Kidney epithelial cell (primary cell): ENCODE results near the gene GRPEL2. TPM values are rescaled to one million over a fixed set of nuclear protein-coding genes. Genes with fewer than 3 reads are reported as not detected.

Experiments
- DNase-seq: peaks from one replicate; pipeline ENCODE4 v3.0.0-alpha.2; 2010; ENCODE audit warnings: low read depth
- H3K27me3 ChIP-seq: 2 replicates; pipeline ENCODE4 v1.6.0; 2011; ENCODE audit warnings: low read length; ENCODE audit not compliant: control insufficient read depth, insufficient read depth
- H3K36me3 ChIP-seq: 2 replicates; pipeline ENCODE4 v1.5.1; 2011; ENCODE audit warnings: low read length; ENCODE audit not compliant: control insufficient read depth, insufficient read depth
- H3K4me3 ChIP-seq: 2 replicates; pipeline ENCODE4 v1.5.1; 2011; ENCODE audit warnings: low read depth, mild to moderate bottlenecking, control low read depth, low read length
- CTCF ChIP-seq: IDR thresholded peaks from 2 replicates; pipeline ENCODE4 v1.5.1; 2011; ENCODE audit warnings: mild to moderate bottlenecking, moderate library complexity, low read length, control low read depth, inconsistent platforms; ENCODE audit not compliant: insufficient read depth, poor library complexity, severe bottlenecking
- total RNA-seq: library from RNA; depleted of rRNA; stranded (reverse); fragments of >200 nt; gene quantifications from 2 replicates; pipeline ENCODE4 v1.2.3, GENCODE V29; 2015

The GRPEL2 gene
- total RNA-seq, 1 donor from 2014 or later: 30.7 TPM

DNA sequence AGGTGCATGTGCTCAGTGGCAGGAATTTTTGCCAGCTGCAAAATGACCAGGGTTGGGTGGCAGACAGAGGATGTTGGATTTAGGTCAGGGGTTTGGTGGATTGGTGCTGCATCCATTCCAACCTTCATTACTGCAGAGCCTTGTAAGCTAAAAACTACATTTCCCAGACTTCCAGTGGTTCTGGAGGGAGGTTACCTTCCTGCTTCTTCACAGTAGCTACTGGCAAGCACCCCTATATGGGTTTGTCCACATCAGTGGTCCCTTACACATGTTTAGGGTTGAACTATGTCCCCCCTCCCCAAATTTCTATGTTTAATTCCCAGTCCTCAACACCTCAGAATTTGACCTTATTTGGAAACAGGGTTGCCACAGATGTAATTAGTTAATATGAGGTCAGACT lies 54.5 kb downstream of the GRPEL2 start:
- no peak for TF ChIP-seq CTCF
- no peaks in the 10 kb centered on the region for H3K27me3 ChIP-seq
- no peaks in the 10 kb centered on the region for H3K36me3 ChIP-seq
- H3K4me3 ChIP-seq: no peak overlapping the region
- DNase-seq: no peak

DNA sequence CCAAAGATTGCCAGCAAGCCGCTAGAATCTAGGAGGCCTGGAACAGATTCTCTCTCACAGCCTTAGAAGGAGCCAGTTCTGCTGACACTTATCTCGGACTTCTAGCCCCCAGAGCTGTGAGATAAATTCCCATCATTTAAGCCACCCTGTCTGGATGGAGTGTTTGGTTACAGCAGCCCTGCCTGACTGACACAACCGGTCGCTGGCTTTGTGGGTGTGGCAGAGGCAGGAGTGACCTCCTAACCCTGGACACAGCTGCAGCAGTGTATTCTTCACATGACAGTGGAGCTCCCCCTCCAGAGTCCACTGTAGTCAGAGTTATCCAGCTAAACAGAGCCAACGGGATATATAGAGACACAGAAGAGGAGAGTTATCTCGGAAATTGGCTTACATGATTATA lies 55.0 kb downstream of the GRPEL2 start:
- no peak for DNase-seq
- no peak for TF ChIP-seq CTCF
- no peaks in the 10 kb centered on the region for H3K36me3 ChIP-seq
- no peaks in the 10 kb centered on the region for H3K27me3 ChIP-seq
- H3K4me3 ChIP-seq: no peak overlapping the region

DNA sequence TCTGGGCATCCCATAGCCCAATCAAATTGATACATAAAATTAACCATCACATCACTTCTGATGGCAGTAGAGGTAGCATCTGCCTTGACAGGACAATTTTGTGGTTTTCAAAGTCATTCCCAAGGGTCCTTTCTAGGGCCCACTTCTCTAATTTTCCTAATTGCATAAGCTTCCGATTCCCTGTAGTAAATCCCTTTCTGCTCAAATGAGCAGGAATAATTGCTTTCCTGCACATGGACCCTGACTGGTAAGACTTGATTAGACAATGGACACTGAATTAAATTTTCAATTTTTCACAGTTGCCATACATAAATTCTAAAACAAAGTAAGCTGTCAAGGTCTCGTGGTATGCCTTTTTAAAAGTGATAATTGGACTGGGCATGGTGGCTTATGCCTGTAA lies 55.8 kb downstream of the GRPEL2 start:
- no peak overlapping the region for H3K4me3 ChIP-seq
- no peak for DNase-seq
- no peaks in the 10 kb centered on the region for H3K36me3 ChIP-seq
- no peak for TF ChIP-seq CTCF
- no peaks in the 10 kb centered on the region for H3K27me3 ChIP-seq

- TF ChIP-seq CTCF: no peak
- Histone ChIP-seq H3K27me3 (no peaks in the 10 kb centered on the region), H3K4me3 (no peak overlapping the region), H3K36me3 (no peaks in the 10 kb centered on the region)
- no peak for DNase-seq
Measured at GRCh38 chr5:149402291-149402690, 57.0 kb downstream of the GRPEL2 start.

Other genes starting within 250 kb of the GRPEL2 start
- gene ABLIM3, start 204.0 kb upstream of the GRPEL2 start, total RNA-seq: 32.1 and 35.2 TPM in 2 replicates
- gene AFAP1L1, start 73.6 kb upstream of the GRPEL2 start, total RNA-seq: 15.3 and 15.5 TPM in 2 replicates
- gene PCYOX1L, start 12.5 kb downstream of the GRPEL2 start, total RNA-seq: 8.6 and 11.9 TPM in 2 replicates
- not detected in 2 replicates for gene IL17B, start 33.8 kb downstream of the GRPEL2 start, total RNA-seq
- 250 and 270 TPM in 2 replicates for gene CSNK1A1, start 205.9 kb downstream of the GRPEL2 start, total RNA-seq
- 4.1 and 5.5 TPM in 2 replicates for gene ARHGEF37, start 236.0 kb downstream of the GRPEL2 start, total RNA-seq